Gastroesophageal sphincter (tissue), 4 donors: ENCODE data around the gene RNF150. TPM values are rescaled to one million over a fixed set of nuclear protein-coding genes. Genes with fewer than 3 reads are reported as not detected.

Experiments used
- ATAC-seq: fragments of 150-250 bp; one replicate; pipeline ENCODE4 v1.9.1; 2016; ENCODE audit warnings: mild to moderate bottlenecking, moderate library complexity
- H3K27ac ChIP-seq, 4 donors: fragments of 200-600 bp; sonication (generic) in 3 of 4; 1 replicate in 3 of 4; 2 replicates in 1 of 4; pipeline ENCODE4 v1.5.1; 2016 to 2019
- H3K27me3 ChIP-seq: fragments of 200-600 bp; sonication (generic); one replicate; pipeline ENCODE4 v1.5.1; 2019
- H3K36me3 ChIP-seq, 2 donors: fragments of 200-600 bp; sonication (generic); one replicate each; pipeline ENCODE4 v1.5.1; 2019; ENCODE audit warnings: control low read depth in 1 of 2
- H3K4me1 ChIP-seq, 3 donors: fragments of 200-600 bp; sonication (generic); 1 replicate in 2 of 3; 2 replicates in 1 of 3; pipeline ENCODE4 v1.5.1; 2016 to 2019; ENCODE audit warnings: control low read depth in 2 of 3
- H3K4me3 ChIP-seq, 2 donors: fragments of 200-600 bp; sonication (generic); one replicate each; pipeline ENCODE4 v1.5.1; 2019; ENCODE audit warnings: mild to moderate bottlenecking in 1 of 2, moderate library complexity in 1 of 2
- H3K9me3 ChIP-seq, 3 donors: fragments of 200-600 bp; sonication (generic); one replicate each; pipeline ENCODE4 v1.5.1; 2017 to 2019; ENCODE audit warnings: control low read depth in 2 of 3
- CTCF ChIP-seq, 4 experiments: fragments of 200-600 bp in 2 of 4; fragments of 450-650 bp in 2 of 4; sonication (generic) in 1 of 4; IDR thresholded peaks; one replicate each; pipeline ENCODE4 v1.5.1; 2017 to 2019; ENCODE audit warnings: antibody characterized with exemption in 4 of 4, mild to moderate bottlenecking in 2 of 4, moderate library complexity in 2 of 4
- EP300 ChIP-seq: sonication (generic); formaldehyde crosslinking; IDR thresholded peaks from one replicate; pipeline ENCODE4 v1.6.1; 2017; ENCODE audit warnings: antibody characterized with exemption, mild to moderate bottlenecking
- POLR2A ChIP-seq, 2 donors: fragments of 450-650 bp; IDR thresholded peaks; one replicate each; pipeline ENCODE4 v1.6.1; 2017; ENCODE audit warnings: antibody characterized with exemption in 2 of 2, mild to moderate bottlenecking in 2 of 2, moderate library complexity in 1 of 2
- POLR2AphosphoS5 ChIP-seq: sonication (generic); formaldehyde crosslinking; IDR thresholded peaks from one replicate; pipeline ENCODE4 v1.6.1; 2017; ENCODE audit warnings: antibody characterized with exemption
- WGBS, 2 donors: methylation state at CpG; one replicate each; pipeline ENCODE4 v1.1.5; 2018; ENCODE audit warnings: low coverage in 1 of 2; 5-methylcytosine and 5-hydroxymethylcytosine counted together
- total RNA-seq, 4 donors: library from RNA; depleted of rRNA; stranded (reverse); fragments of >200 nt; gene quantifications; one replicate each; pipeline ENCODE4 v1.1.0, GENCODE V29; 2016

The RNF150 gene
- total RNA-seq, 4 donors from 2014 or later = 36.5 to 70.5 (median 59.9) TPM

- H3K4me1 ChIP-seq = peaks cover 0 to 53% (median 0%) of the 10 kb centered on the region in 3 donors
- peak overlapping the region; percentile 89 to 93 for H3K4me3 ChIP-seq
- no peak for ATAC-seq
- 2 to 17% methylated on average over 6 to 8 of the region's 8 CpGs for whole genome bisulfite sequencing, 2 donors
- H3K27ac ChIP-seq = peak overlapping the region; percentile 80 to 93 (median 92)
- TF ChIP-seq POLR2AphosphoS5 (no peak), EP300 (no peak), CTCF (IDR thresholded peaks at IDR 0.05) (no peak), POLR2A (IDR thresholded peaks at IDR 0.05) (no peak)
- no peaks in the 10 kb centered on the region for H3K27me3 ChIP-seq
- no peaks in the 10 kb centered on the region for H3K9me3 ChIP-seq
- H3K36me3 ChIP-seq = no peaks in the 10 kb centered on the region
These were observed 1.6 kb downstream of the RNF150 start for GRCh38 chr4:141131723-141132071.

GRCh38 chr4:141130947-141131605 is 2.2 kb downstream of the RNF150 start:
- 14 to 37% methylated on average over 5 to 6 of the region's 6 CpGs for WGBS, 2 donors
- ATAC-seq = no peak
- peak overlapping the region; percentile 80 to 93 (median 92) for H3K27ac ChIP-seq
- no peaks in the 10 kb centered on the region for H3K9me3 ChIP-seq
- peaks cover 0 to 59% (median 0%) of the 10 kb centered on the region in 3 donors for H3K4me1 ChIP-seq
- peak overlapping the region; percentile 89 to 93 for H3K4me3 ChIP-seq
- no peaks in the 10 kb centered on the region for H3K36me3 ChIP-seq
- no peaks in the 10 kb centered on the region for H3K27me3 ChIP-seq
- TF ChIP-seq CTCF (IDR thresholded peaks at IDR 0.05) (no peak), POLR2A (IDR thresholded peaks at IDR 0.05) (no peak), POLR2AphosphoS5 (no peak), EP300 (no peak)

GRCh38 chr4:141127884-141128283 is 5.4 kb downstream of the RNF150 start:
- no peaks in the 10 kb centered on the region for H3K9me3 ChIP-seq
- no peak overlapping the region for H3K4me3 ChIP-seq
- H3K4me1 ChIP-seq = peaks cover 0 to 68% (median 8%) of the 10 kb centered on the region in 3 donors
- H3K27me3 ChIP-seq = no peaks in the 10 kb centered on the region
- peak overlapping the region; percentile 29 to 92 (median 60) for H3K27ac ChIP-seq
- 24 to 28% methylated on average over 3 of the region's 3 CpGs for WGBS, 2 donors
- TF ChIP-seq POLR2AphosphoS5 (peak; percentile 77), POLR2A (IDR thresholded peaks at IDR 0.05) (no peak)
- ATAC-seq = no peak
- H3K36me3 ChIP-seq = no peaks in the 10 kb centered on the region

- peak overlapping the region in 2 of 4 donors; percentile 61 to 92 for H3K27ac ChIP-seq
These were observed 6.5 kb downstream of the RNF150 start for GRCh38 chr4:141126769-141127168.

GRCh38 chr4:141124224-141124623 is 9.0 kb downstream of the RNF150 start:
- TF ChIP-seq POLR2AphosphoS5 (no peak), POLR2A (IDR thresholded peaks at IDR 0.05) (no peak), CTCF (IDR thresholded peaks at IDR 0.05) (no peak), EP300 (no peak)
- Histone ChIP-seq H3K9me3 (no peaks in the 10 kb centered on the region), H3K27me3 (no peaks in the 10 kb centered on the region), H3K36me3 (no peaks in the 10 kb centered on the region), H3K4me1 (peaks cover 0 to 87% (median 10%) of the 10 kb centered on the region in 3 donors), H3K27ac (peak overlapping the region in 1 of 4 donors; percentile 92), H3K4me3 (no peak overlapping the region)
- no peak for ATAC-seq
- WGBS, 2 donors = 90% methylated on average over 1 of the region's 1 CpG; no CpG with 5 or more reads in 1 of the 2 donors

More at GRCh38 chr4:141126769-141127168, 6.5 kb downstream of the RNF150 start:
- peaks cover 0 to 79% (median 8%) of the 10 kb centered on the region in 3 donors for H3K4me1 ChIP-seq
- H3K27me3 ChIP-seq = no peaks in the 10 kb centered on the region
- ATAC-seq = no peak
- H3K4me3 ChIP-seq = no peak overlapping the region
- no peaks in the 10 kb centered on the region for H3K36me3 ChIP-seq
- no peak for TF ChIP-seq EP300
- no peak for TF ChIP-seq POLR2AphosphoS5
- no peak for TF ChIP-seq CTCF (IDR thresholded peaks at IDR 0.05)
- 50 to 70% methylated on average over 2 to 4 of the region's 4 CpGs for WGBS, 2 donors
- no peaks in the 10 kb centered on the region for H3K9me3 ChIP-seq
